IPS-15b (cell line): ENCODE data around the gene SMO.
A peak's percentile ranks its signal among the peaks of the same experiment; 100 is the strongest.

ENCODE experiments used
- H3K27me3 ChIP-seq: one replicate; pipeline ENCODE4 v1.6.1; 2013; ENCODE audit warnings: low read length; ENCODE audit not compliant: control insufficient read depth, insufficient read depth
- H3K36me3 ChIP-seq: one replicate; pipeline ENCODE4 v1.6.1; 2013; ENCODE audit warnings: low read length; ENCODE audit not compliant: control insufficient read depth, insufficient read depth
- H3K4me1 ChIP-seq: one replicate; pipeline ENCODE4 v1.6.1; 2013; ENCODE audit warnings: mild to moderate bottlenecking, low read length; ENCODE audit not compliant: control insufficient read depth, insufficient read depth
- H3K4me3 ChIP-seq: one replicate; pipeline ENCODE4 v1.5.1; 2013; ENCODE audit warnings: low read depth, low read length
- H3K9ac ChIP-seq: one replicate; pipeline ENCODE4 v1.6.1; 2013; ENCODE audit warnings: low read depth, mild to moderate bottlenecking, low read length
- H3K9me3 ChIP-seq: one replicate; pipeline ENCODE4 v1.6.1; 2013; ENCODE audit warnings: mild to moderate bottlenecking, low read length; ENCODE audit not compliant: control insufficient read depth, insufficient read depth

Gene SMO

DNA sequence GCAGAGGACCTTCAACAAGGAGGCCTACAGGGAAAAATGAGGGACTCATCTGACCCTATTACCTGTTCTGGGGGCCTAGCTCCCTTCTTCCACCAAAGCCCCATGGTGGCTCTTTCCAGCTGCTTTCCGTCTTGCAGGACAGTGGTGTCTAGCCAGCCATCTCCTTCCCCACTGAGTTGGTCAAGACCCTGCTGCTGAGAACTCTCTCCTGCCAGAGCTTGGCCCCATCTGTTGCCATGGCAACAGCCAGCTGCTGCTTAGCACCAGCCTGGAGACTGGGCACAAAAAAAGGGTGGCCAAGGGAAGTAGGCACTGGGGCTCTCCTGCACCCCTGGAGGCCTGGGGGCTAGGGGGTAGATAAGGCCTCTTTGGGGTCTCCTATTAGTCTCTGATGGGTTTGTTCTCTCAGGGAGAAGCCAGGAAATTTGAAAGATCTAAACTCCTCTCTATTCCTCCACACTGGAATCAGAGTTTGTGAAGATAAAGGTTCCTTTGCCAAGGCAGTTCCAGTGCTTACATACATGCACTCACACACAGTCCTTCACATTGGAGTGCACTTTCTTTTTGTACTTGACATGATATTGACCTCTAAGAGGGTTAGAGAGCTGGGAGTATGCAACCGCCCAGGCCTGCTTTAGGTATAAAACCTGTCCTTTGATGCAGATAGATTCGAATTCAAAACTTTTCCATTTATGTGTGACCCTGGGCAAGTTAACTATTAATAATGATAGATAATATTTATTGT is 28.1 kb upstream of the SMO start:
- Histone ChIP-seq H3K4me3 (no peak overlapping the region), H3K9ac (no peak overlapping the region), H3K4me1 (no peaks in the 10 kb centered on the region), H3K36me3 (peaks cover 5% of the 10 kb centered on the region), H3K27me3 (no peaks in the 10 kb centered on the region), H3K9me3 (no peaks in the 10 kb centered on the region)

DNA sequence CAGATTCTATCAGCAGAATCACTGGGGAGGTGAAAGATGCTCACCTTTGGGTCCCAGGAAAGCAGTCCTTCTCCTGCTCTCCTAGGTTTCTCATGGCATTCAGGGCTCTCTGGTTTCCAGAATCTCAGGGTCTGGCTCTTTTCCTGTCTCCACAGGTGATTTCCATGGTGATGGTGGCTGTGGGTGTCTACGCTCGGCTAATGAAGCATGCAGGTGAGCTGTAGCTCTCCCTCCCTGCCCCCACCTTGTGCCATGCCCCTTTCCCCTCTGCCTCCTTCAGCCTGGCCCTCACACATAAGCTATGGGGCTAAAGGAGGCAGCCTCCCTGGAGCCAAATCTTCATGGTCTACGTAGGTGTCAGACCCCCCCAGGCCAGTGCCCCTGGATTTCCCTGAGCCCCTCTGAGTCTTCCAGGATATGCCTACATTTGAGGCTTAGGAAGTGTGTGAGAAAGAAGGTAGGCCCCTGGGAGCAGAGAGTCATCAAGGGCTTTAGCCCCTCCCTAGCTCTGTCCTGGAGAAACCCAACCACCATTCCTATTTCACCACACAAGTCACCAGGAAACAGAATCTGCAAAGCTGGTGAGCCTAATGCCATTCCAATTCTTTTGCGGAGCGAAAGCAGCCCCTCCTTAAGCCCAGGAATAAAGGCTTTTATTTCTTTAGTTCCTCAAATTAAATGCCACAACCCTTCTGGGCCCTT is 26.8 kb upstream of the SMO start:
- Histone ChIP-seq H3K36me3 (peaks cover 5% of the 10 kb centered on the region), H3K27me3 (no peaks in the 10 kb centered on the region), H3K9me3 (no peaks in the 10 kb centered on the region), H3K4me3 (no peak overlapping the region), H3K9ac (no peak overlapping the region), H3K4me1 (no peaks in the 10 kb centered on the region)

DNA sequence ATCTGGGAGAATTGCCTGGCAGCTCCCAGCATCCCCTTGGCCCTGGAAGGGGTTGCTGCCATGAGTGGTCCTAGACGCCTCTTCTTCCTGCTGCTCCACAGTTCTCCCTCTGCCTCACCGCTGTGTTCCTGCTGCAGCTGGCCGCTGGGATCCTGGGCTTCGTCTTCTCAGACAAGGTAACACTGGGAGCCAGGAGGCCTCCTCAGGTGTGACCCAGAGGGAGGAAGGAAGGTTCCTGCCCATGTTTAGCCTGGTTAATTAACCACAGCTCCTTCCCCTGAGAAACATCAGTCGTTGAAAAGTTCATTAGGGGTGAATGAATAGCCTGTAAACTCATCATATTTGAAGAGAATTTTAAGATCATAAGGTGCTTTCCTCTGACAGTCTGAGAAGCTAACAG is 25.7 kb upstream of the SMO start:
- H3K4me3 ChIP-seq: no peak overlapping the region
- H3K9me3 ChIP-seq: no peaks in the 10 kb centered on the region
- peaks cover 5% of the 10 kb centered on the region for H3K36me3 ChIP-seq
- no peak overlapping the region for H3K9ac ChIP-seq
- no peaks in the 10 kb centered on the region for H3K27me3 ChIP-seq
- no peaks in the 10 kb centered on the region for H3K4me1 ChIP-seq

DNA sequence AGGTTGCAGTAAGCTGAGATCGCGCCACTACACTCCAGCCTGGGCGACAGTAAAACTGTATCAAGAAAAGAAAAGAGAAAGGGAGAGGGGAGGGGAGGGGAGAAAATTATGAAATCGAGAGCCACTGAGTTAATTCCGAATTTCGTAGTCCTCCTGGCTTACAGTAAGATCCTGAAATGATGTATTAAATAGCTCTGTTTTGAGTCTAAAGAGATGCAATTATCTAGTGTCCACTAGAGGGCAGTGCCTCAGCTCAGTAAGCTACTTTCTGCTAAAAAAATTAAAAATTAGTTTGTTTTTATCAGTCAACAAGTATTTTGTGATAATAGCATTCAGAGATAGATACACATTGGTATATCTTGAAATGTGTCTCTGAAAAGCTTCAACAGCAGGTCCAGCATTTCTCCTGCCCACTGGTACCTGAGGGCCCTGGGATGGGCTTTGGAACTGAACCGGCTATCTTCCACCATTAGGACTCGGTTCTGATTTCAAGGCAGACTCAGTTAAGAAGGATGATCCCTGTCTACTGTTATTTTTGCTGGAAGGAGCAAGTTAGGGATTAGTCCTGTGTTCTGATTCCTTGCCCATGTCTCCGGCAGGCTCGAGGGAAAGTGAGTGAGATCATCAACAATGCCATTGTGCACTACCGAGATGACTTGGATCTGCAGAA is 24.4 kb upstream of the SMO start:
- Histone ChIP-seq H3K36me3 (peaks cover 5% of the 10 kb centered on the region), H3K4me1 (peaks cover 8% of the 10 kb centered on the region), H3K27me3 (no peaks in the 10 kb centered on the region), H3K4me3 (no peak overlapping the region), H3K9me3 (no peaks in the 10 kb centered on the region), H3K9ac (no peak overlapping the region)

DNA sequence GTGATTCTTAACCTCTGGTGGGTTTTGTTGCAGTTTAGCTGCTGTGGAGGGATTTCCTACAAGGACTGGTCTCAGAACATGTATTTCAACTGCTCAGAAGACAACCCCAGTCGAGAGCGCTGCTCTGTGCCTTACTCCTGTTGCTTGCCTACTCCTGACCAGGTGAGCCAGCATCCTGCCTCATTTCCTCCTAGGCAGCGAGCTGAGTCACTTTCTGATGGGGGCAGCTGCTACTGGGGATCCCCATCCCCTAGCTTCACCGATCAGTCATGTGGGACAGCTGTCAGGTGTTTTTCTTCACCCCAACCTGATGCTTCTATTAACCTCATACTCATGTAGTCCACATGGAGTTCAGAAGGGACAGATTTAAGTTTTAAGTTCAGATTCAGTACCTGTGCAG is 21.7 kb upstream of the SMO start:
- H3K4me3 ChIP-seq: no peak overlapping the region
- H3K9me3 ChIP-seq: no peaks in the 10 kb centered on the region
- H3K36me3 ChIP-seq: peaks cover 5% of the 10 kb centered on the region
- H3K27me3 ChIP-seq: no peaks in the 10 kb centered on the region
- H3K9ac ChIP-seq: no peak overlapping the region
- H3K4me1 ChIP-seq: peaks cover 11% of the 10 kb centered on the region

DNA sequence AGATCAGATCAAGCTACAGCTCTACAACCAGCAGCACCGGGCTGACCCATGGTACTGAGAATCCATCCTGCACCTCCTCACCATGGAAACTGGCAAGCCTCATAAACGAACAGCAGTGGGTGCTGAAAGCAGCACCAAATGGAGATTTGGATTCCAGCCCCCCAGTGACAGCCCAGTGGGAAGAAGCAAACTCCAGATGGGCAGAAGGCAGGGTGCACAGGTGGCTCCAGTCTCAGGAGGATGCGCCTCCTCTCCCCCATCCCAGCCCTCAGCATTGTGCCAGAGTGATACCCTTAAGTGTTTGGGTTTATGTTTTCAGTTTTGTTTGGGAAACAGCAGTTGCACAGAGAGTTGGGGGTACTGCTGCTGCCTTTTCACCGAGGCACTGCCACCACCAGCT is 20.6 kb upstream of the SMO start:
- no peak overlapping the region for H3K9ac ChIP-seq
- peaks cover 11% of the 10 kb centered on the region for H3K4me1 ChIP-seq
- H3K4me3 ChIP-seq: peak overlapping the region; percentile 64
- H3K27me3 ChIP-seq: no peaks in the 10 kb centered on the region
- H3K36me3 ChIP-seq: no peaks in the 10 kb centered on the region
- no peaks in the 10 kb centered on the region for H3K9me3 ChIP-seq

DNA sequence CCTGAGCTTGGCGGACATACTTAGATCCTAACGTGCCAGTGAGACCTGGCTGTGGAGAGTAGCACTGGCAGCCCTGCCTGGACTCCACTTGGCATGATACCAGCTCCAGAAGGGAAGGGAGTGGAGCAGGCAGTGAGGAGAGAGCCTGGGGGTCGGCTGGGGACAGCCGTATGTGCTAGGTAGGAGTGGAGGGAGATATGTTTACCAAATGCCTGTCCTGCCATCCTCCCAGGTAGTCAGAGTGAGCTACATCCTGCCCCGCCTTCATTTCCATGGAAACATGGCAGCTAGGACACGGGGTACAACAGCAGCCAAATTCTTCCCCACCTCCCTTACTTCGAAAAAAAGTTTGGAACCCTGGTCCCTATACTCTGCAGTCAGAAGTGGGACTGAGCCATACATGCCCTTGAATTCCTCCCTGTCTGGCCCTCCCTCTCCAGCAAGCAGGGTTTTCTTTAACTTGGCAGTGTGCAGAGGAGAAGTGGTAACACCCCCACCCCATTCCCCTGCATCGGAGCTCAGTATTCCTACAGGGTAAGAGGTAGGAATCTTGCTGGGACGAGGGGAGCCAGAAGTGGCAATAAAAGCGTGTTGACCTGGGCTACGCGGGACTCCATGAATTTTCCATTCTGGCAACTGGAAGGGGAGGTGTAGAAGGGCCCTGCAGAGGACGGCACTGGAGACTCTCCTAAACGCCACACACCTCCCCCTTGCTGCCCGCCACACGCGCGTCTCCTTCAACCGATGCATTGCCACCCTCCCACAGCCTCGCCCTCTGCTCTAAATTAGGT is 20.0 kb upstream of the SMO start:
- Histone ChIP-seq H3K27me3 (no peaks in the 10 kb centered on the region), H3K4me1 (peaks cover 11% of the 10 kb centered on the region), H3K9me3 (no peaks in the 10 kb centered on the region), H3K9ac (peak overlapping the region; percentile 37), H3K4me3 (peak overlapping the region; percentile 64), H3K36me3 (no peaks in the 10 kb centered on the region)

DNA sequence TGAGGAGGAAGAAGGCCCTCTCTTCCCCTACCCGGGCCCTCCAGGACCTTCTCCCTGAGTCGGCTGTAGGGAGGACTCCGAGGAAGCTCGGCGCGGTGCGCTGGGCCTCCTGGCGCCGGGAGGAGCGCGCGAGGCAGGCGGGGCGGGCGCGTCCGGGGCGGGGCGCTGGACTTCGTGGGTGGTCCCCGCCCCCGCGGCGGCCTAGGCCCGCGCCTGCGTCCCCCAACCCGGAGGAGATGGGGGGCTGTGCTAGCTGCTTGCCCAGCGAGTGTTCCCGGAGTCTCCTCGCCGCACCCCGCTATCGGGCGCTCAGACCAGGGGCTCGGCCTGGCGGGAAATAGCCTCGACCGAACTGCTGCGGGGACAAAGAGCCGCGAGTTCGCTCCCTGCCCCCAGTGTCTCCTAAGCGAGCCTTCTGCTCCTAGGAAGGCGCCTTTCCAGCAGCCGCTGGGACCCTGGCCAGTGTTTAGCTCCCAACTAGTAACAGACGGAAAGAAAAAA is 19.2 kb upstream of the SMO start:
- H3K9me3 ChIP-seq: no peaks in the 10 kb centered on the region
- no peaks in the 10 kb centered on the region for H3K36me3 ChIP-seq
- H3K4me3 ChIP-seq: peak overlapping the region; percentile 64
- H3K27me3 ChIP-seq: no peaks in the 10 kb centered on the region
- peak overlapping the region; percentile 90 for H3K9ac ChIP-seq
- H3K4me1 ChIP-seq: peaks cover 11% of the 10 kb centered on the region

DNA sequence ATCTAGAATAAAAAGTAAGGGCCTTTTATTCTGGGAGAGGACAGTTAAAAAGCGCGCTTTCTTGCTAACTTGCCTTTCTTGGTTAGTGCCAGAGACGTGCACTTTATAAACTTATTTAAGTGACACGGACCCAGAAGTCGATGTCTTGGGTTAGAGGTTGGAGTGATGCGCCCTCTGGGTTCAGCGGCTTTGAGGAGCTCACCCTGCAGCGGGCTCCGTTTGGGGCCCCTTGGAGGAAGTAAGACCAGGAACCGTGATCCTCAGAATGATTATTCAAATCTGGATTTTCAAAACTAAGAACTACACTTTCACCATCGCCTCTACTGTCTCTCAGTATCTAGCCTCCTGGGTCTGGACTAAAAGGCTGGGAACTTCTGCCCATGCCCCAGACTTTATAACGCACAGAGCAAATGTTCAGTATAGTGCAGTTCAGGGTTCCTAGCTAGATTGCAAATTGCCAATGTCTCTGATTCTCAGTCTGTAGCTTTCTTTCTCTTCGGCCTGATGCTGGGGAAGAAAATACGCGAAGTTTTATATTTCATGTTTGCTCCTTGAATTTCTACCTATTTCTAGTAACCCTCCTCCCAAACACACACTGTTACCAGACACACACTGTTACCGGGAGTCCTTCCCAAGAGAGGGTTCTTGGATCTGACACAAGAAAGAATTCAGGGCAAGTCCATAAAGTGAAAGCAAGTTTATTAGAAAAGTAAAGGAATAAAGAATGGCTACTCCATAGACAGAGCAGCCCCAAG is 18.6 kb upstream of the SMO start:
- H3K36me3 ChIP-seq: no peaks in the 10 kb centered on the region
- H3K9ac ChIP-seq: peak overlapping the region; percentile 90
- no peaks in the 10 kb centered on the region for H3K27me3 ChIP-seq
- peaks cover 11% of the 10 kb centered on the region for H3K4me1 ChIP-seq
- no peaks in the 10 kb centered on the region for H3K9me3 ChIP-seq
- peak overlapping the region; percentile 64 for H3K4me3 ChIP-seq

DNA sequence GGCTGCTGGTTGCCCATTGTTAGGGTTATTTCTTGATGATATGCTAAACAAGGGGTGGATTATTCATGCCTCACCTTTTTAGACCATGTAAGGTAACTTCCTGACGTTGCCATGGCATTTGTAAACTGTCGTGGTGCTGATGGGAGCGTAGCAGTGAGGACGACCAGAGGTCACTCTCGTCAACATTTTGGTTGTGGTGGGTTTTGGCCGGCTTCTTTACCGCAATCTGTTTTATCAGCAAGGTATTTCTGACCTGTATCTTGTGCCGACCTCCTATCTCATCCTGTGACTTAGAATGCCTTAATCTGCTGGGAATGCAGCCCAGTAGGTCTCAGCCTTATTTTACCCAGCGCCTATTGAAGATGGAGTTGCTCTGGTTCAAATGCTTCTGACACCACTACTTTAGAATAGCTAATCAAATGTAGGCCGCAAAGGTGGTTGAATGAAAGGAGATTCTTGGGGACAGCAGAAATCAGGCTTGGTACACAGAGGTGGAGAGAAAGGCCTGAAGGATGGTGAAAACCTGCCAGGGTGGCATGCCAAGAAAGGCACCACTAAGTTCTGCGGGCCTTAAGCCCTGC is 17.9 kb upstream of the SMO start:
- H3K4me1 ChIP-seq: peaks cover 11% of the 10 kb centered on the region

More for the DNA sequence above, 17.9 kb upstream of the SMO start:
- Histone ChIP-seq H3K9ac (peak overlapping the region; percentile 5), H3K36me3 (no peaks in the 10 kb centered on the region), H3K4me3 (no peak overlapping the region), H3K9me3 (no peaks in the 10 kb centered on the region), H3K27me3 (no peaks in the 10 kb centered on the region)
